ENCODE results near the gene PRDM16.

PRDM16 gene

DNA sequence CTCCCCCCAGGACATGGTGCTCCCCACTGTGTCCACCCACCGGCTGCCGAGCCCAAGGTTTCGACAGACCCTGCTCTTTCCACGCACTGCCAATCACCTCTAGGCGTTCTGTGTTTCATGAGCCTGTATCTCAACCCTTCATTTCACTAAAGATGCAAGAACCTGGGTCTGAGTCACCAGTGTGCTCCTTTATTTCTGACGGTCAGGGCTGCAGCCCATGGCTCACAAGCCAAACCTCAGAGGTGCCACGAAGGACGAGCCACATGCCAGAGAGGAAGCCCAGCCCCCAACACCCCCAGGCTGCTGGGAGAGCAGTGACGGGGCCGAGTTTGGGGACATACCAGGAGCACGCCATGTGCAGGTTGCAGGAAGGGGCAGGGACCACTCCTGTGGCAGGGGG, 306.2 kb downstream of the PRDM16 start:
- TF ChIP-seq, protein P1, sequence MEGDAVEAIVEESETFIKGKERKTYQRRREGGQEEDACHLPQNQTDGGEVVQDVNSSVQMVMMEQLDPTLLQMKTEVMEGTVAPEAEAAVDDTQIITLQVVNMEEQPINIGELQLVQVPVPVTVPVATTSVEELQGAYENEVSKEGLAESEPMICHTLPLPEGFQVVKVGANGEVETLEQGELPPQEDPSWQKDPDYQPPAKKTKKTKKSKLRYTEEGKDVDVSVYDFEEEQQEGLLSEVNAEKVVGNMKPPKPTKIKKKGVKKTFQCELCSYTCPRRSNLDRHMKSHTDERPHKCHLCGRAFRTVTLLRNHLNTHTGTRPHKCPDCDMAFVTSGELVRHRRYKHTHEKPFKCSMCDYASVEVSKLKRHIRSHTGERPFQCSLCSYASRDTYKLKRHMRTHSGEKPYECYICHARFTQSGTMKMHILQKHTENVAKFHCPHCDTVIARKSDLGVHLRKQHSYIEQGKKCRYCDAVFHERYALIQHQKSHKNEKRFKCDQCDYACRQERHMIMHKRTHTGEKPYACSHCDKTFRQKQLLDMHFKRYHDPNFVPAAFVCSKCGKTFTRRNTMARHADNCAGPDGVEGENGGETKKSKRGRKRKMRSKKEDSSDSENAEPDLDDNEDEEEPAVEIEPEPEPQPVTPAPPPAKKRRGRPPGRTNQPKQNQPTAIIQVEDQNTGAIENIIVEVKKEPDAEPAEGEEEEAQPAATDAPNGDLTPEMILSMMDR (IDR thresholded peaks at IDR 0.05; ENCODE audit: insufficient read depth, missing control alignments) = no peak
- DNase-seq (ENCODE audit: insufficient read length, low spot score) (no peak), FAIRE-seq (no peak)

DNA sequence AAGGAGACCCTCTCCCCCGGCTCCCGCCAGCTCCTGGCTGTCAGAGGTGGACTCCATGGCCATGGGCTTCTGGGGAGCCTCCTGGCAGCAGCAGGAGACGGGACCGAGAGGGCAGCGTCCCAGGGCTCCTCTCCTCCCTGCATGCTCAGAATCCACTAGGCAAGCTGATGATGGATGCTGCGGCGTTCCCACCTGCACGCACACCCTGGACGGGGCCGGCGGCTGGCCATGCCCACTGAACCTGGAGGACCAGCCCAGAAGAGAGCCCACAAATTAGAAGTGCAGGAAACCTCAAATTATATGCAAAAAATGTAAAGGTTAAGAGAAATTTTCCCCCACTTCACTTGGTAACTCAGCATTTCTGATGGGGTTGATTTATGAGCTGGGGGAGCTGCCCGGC, 308.2 kb downstream of the PRDM16 start:
- no peak for FAIRE-seq
- TF ChIP-seq, protein P1 (IDR thresholded peaks at IDR 0.05; ENCODE audit: insufficient read depth, missing control alignments) = no peak
- DNase-seq (ENCODE audit: insufficient read length, low spot score) = no peak

DNA sequence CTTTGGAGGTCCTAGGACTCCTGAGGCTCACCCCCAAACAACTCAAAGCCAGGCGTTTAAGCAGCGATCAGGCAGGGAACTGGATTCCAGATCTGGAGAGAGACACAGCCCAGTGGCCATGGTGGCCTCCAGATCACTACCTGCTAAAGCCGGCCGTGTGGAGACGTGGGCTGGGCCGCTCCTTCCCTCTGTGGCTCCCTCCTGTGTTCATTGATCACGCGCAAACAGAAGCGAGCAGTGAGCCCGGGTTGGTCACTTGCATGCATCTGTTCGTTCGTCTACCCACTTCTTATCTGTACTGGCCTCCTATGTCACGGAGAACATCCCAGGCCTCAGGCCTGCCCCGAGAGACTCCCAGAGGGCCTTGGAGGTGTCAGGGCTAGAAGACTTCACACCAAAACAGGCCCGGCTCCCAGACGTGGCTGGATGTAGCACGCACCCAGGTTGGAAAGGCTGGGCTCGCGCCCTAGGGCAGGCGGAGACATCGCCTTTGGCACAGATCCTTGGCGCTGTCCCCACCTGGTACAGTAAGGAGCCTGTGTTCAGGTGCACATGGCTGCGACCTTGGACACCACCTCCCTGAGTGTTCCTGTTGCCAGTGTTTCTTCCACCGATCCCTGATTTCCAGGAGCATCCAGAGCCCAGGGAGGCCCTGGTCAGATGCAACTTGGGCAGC, 308.7 kb downstream of the PRDM16 start:
- DNase-seq (ENCODE audit: insufficient read length, low spot score) = no peak
- no peak for FAIRE-seq
- TF ChIP-seq, protein P1 (IDR thresholded peaks at IDR 0.05; ENCODE audit: insufficient read depth, missing control alignments) = no peak

DNA sequence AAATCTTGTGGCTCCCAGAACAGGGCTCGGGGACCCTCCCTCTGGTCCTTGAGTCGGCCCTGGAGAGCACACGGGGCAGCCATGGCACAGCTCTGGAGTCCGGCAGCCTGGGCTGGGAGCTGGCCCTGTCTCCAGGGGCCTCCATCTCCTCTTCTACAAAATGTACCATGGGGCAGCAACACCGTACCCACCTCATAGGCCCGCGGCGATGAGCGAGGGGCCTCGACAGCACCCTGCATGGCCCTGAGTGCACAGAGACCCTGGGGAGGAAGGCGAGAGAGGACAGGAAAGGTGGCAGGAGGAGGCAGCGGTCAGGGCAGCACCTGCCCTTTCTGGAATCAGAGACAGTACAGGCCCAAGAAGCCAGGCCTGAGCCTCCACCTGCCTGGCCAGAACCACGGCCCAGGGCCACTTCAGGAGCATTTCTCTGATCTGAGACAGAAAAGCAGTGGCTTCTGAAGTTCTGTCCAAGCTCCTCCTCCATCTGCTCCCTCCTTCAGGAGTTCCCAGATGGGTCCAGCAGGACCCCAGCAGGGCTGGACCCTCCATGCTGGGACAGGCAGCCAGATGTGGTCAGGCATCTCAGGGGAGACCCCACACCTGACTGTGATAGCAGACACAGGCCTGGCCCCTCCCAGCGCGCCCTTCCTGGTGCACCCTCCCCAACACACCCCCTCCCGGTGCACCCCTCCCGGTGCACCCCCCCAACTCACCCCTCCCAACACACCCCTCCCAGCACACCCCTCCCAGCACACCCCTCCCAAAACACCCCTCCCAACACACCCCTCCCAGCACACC, 309.6 kb downstream of the PRDM16 start:
- FAIRE-seq (no peak), DNase-seq (ENCODE audit: insufficient read length, low spot score) (no peak)

DNA sequence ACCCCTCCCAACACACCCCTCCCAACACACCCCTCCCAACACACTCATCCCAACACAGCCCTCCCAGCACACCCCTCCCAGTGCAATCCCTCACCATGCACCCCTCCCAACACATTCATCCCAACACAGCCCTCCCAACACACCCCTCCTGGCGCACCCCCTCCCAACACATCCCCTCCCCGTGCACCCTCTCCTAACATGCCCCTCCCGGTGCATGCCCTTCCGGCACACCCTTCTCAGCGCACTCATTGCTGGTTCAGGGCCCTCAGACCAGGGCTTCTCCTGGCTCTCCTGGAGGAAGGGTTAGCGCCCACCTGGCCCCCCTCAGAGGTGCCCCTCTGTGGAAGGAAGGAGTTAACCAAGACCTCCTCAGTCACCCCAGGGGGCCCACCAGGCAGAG, 310.9 kb downstream of the PRDM16 start:
- no peak for FAIRE-seq
- TF ChIP-seq, protein P1 (IDR thresholded peaks at IDR 0.05; ENCODE audit: insufficient read depth, missing control alignments) = no peak

More for the DNA sequence above, 309.6 kb downstream of the PRDM16 start:
- TF ChIP-seq, protein P1 (IDR thresholded peaks at IDR 0.05; ENCODE audit: insufficient read depth, missing control alignments) = no peak

DNA sequence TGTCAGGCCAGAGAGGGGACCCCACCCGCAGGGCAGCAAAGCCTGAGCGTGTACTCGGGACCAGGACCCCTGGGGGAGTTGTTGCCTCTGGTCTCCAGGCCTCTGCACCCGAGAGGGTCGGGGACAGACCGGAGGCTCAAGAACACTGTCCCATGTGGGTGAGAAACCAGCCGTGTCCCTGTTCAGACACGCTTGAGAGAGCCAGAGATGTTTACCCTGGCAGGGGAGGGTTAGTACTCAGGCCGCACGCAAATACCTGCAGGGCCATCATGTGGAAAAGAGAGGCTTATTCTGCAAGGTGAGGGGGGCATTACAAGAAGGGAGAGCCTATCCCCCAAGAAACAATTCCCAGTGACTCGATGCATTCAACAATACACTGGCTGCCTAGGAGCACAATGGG, 311.5 kb downstream of the PRDM16 start:
- FAIRE-seq = no peak
- TF ChIP-seq, protein P1 (IDR thresholded peaks at IDR 0.05; ENCODE audit: insufficient read depth, missing control alignments) = no peak
- no peak for DNase-seq (ENCODE audit: insufficient read length, low spot score)

More for the DNA sequence above, 310.9 kb downstream of the PRDM16 start:
- no peak for DNase-seq (ENCODE audit: insufficient read length, low spot score)

DNA sequence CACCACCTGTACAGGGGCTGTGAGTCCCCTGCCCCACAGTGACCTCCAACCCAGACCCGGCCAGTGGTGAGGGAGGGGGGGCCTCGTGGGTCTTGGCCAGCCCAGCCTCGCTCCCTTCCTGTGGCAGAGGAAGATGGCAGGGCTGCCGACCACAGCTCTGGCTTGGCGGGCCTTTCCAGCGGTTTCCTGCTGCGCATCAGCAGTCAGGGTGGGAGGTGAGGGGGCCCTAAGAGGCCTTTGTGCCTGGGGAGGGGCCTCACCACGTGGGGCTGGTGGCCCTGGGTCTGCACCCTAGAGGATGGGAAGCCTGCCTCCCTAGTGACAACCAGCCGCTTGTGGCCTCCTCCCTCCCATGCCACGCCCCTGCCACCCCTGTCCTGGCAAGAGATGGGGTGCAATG, 312.9 kb downstream of the PRDM16 start:
- TF ChIP-seq, protein P1 (IDR thresholded peaks at IDR 0.05; ENCODE audit: insufficient read depth, missing control alignments) = no peak
- FAIRE-seq (no peak), DNase-seq (ENCODE audit: insufficient read length, low spot score) (no peak)
